Measurements from ENCODE around the gene C2CD3. TPM values are rescaled to one million over a fixed set of nuclear protein-coding genes. Genes with fewer than 3 reads are reported as not detected.
"Not testable (repeated sequence)": the region's sequence is repeated elsewhere in the genome, so short reads cannot be mapped to it uniquely, and the experiment has no call there.

Gene C2CD3
- total RNA-seq, 1 experiment from 2014 or later = 7.8 TPM

DNA sequence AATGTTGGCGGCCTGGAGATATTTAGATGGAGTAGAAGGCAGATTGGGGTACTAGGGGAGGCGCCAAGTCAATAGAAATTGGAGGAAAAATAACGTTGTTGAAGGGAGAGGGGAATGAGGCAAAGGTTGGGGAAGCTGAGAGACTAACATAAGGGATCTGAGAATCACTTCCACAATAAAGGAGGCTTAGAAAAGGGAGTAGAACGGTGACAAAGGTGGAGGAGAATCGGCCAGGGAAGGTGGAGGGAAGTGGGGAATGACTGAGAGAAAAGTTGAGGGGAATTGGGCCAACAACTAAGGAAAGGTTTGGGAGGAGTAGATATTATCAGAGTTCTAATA is 797 bp upstream of the C2CD3 start:
- Histone ChIP-seq H3K27me3 (no peaks in the 10 kb centered on the region), H3K4me3 (peak overlapping the region; percentile 76), H3K36me3 (peaks cover 27% of the 10 kb centered on the region), H3K9me3 (no peaks in the 10 kb centered on the region)
- DNase-seq = no peak

DNA sequence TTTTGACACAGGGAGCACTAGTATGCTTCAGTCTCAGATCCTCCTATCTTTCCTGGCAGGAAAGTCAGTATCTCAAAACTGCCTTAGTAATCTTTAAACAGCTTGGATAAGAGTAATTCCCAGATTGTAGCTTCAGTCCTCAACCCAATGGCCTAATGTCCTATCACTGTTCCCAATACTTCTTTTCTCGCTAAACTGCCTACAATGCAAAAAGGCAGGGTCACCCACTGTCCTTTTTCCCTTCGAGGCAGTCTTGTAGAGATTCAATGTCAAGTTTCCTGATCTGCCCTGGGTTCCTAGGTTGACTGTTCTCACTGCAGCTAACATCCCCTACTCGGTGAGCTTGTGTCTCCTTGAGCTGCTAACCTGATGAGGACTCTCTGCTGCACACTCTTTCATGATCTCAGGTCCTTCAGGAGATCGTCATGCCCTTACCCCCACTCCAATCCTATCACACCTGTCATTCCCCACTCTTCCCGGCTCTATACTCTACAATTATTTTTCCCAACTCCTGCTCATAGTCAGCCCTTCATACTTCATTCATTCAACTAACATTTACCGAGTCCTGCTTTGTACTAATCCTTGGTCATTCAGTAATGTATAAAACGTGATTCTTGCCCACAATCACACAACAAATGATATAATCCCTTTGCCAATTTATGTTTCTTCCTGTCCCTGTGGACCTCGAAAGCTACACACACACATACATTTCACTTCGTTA is 904 bp downstream of the C2CD3 start:
- no peaks in the 10 kb centered on the region for H3K27me3 ChIP-seq
- H3K36me3 ChIP-seq = peaks cover 37% of the 10 kb centered on the region
- H3K4me3 ChIP-seq = peak overlapping the region; percentile 76
- no peak for DNase-seq
- H3K9me3 ChIP-seq = no peaks in the 10 kb centered on the region

DNA sequence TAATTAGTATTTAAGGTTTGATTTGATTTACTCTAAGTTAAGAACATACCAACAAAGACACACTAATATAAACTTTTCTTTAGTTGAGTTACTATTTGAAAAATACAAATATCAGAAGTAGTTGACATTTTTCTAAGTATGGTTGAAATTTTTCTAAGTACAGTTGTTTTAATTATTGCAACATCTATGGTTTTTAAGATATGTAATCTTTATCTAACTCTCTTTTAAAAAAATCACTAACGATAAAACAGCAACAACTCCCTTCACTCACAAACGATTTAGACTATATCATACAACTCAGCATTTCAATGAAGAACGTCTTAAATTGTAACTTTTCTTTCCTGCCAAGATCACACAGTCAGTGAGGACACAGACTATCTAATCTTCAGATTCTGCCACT is 2.0 kb downstream of the C2CD3 start:
- Histone ChIP-seq H3K36me3 (peaks cover 43% of the 10 kb centered on the region), H3K27me3 (no peaks in the 10 kb centered on the region), H3K9me3 (no peaks in the 10 kb centered on the region), H3K4me3 (no peak overlapping the region)
- no peak for DNase-seq

DNA sequence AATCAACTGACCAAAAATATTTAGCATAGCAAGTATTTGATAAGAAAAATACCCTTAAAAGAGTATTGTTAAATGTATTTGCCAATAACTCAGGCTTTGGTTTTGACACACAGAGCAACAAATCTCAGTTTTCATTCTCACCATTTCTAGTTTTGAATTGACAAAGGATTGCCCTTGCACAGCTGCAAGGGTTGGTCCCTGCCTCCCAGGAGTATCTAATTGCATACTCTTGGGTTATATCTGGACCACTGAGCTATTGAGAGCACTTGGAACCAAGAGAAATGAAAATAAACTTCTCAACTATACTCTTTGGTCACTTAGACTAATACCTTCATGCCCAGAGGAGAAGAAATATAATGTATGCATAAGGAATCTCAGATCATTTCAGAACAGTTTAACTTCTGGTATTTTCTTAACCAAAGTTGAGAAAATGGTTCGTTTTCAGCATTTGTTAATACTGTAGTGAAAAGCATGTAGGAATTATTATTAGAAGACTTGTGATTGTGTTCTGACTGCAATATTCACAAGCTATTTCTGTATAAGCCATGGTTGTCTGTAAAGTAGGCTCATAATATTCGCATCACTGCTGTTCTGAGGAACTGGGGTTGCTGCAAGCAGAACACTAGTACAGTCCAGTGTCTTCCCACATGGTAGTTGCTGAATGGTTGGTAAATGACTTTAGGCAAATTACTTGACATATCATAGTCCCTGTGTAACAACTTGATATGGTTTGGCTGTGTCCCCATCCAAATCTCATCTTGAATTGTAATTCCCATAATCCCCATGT is 7.9 kb downstream of the C2CD3 start:
- H3K36me3 ChIP-seq = peaks cover 39% of the 10 kb centered on the region
- no peak for DNase-seq
- H3K9me3 ChIP-seq = no peaks in the 10 kb centered on the region
- no peaks in the 10 kb centered on the region for H3K27me3 ChIP-seq
- H3K4me3 ChIP-seq = no peak overlapping the region

DNA sequence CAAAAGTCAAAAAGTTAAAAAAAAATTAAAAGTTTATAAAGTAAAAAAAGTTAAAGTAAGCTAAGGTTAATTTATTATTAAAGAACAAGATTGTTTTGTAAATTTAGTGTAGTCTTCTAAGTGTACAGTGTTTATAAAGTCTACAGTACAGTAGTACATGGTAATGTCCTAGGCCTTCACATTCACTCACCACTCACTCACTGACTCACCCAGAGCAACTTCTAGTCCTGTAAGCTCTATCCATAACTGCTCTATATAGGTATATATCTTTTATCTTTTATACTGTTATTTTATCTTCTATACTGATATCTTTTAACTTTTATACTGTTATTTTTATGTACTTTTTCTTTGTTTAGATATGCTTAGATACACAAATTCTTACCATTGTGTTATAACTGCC is 11.2 kb downstream of the C2CD3 start:
- Histone ChIP-seq H3K4me3 (no peak overlapping the region), H3K36me3 (peaks cover 16% of the 10 kb centered on the region), H3K27me3 (no peaks in the 10 kb centered on the region), H3K9me3 (no peaks in the 10 kb centered on the region)
- DNase-seq = no peak

DNA sequence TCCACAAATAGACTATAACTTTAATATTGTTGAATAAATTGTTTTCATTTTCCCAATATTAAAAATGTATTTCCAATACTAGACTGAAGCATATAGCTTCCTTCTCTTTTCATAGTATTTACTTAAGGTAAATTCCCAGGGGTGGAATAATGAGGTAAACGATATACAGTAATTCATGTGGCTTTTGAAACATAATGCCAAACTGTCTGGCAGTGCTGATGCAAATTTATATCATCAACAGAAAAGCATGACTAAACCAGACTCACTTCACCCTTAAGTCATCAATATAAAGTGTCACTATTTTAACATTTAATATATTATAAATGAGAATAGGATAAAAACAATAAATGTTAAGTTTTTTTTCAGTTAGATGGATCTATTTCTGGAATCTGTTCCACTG is 13.6 kb downstream of the C2CD3 start:
- Histone ChIP-seq H3K27me3 (no peaks in the 10 kb centered on the region), H3K36me3 (peaks cover 8% of the 10 kb centered on the region), H3K9me3 (no peaks in the 10 kb centered on the region), H3K4me3 (no peak overlapping the region)
- no peak for DNase-seq

DNA sequence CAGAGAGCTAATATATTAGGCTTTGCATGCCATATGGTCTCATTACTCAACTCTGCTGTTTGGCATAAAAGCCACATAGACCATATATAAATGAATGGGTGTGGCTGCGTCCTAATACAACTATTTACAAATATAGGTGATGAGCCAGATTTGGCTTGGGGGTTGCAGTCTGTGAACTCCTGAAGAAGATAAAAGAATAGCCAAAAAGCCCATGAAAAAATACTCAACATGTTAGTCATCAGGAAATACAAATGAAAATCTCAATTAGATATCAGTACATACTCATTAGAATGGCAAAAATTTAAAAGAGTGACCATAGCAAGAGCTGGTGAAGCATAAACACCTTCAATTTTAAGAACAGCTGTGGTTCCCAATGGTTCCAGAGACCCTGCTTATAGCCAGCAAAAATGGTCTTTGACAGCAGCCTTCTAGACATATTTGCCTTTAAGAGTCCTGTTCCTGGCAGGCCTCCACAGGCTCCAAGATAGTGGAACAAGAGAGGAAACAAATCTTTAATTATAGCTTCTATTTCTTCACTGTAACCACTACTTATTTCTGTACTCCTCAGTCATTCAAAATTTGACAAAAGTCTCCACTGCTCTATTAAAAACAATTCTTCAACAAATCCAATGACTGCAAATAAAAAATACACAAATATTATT is 16.1 kb downstream of the C2CD3 start:
- no peak overlapping the region for H3K4me3 ChIP-seq
- H3K36me3 ChIP-seq = peaks cover 6% of the 10 kb centered on the region
- H3K27me3 ChIP-seq = no peaks in the 10 kb centered on the region
- H3K9me3 ChIP-seq = no peaks in the 10 kb centered on the region
- peak; percentile 12 for DNase-seq

DNA sequence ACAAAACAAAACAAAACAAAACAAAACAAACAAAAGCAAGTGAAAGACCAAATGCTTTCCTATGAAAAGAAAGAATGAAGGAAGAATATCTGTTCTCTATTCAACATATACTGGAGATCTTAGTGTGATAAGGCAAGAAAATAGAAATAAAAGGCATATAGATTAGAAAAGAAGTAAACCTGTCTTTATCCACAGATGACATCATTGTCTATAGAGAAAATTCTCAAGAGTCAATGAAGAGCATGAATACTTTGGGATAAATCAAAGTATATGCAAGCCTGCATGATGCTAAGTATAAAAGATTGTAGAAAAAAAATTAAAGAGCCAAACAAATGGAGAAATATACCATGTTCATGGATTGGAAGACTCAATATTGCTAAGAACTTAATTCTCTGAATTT is 17.6 kb downstream of the C2CD3 start:
- DNase-seq = no peak
- Histone ChIP-seq H3K4me3 (no peak overlapping the region), H3K36me3 (peaks cover 3% of the 10 kb centered on the region; the same call in 1 of the 2 replicates), H3K27me3 (no peaks in the 10 kb centered on the region), H3K9me3 (no peaks in the 10 kb centered on the region)

DNA sequence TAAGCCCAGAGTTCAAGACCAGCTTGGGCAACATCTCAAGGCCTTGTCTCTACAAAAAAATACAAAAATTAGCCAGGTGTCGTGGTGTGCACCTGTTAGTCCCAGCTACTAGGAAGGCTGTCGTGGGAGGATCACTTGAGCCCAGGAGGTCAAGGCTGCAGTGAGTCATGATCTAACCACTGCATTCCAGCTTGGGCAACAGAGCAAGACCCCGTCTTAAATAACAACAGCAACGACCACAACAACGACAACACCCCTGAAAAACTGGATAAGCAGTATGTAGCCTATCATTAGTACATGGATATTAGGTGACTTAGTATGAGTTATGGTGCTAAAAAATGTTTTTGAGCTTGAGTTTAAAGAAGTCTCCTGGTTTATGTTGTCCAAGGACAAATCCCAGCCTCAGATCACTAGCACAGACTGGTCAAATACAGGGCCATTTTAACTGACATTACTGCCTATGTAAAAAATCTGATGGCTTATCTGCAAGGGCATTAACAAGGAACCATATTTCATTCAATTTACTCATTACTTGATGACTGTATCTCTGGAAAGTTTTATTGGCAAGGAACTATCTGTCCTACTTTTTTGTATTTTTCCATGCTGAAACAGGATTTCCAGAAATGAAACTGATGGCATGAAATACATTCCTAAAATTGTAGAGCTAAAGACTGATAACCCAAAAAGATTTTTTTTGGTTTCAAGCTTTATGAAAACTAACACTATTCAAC is 23.4 kb downstream of the C2CD3 start:
- Histone ChIP-seq H3K9me3 (no peaks in the 10 kb centered on the region), H3K36me3 (no peaks in the 10 kb centered on the region; the same call in none of the 2 replicates), H3K27me3 (no peaks in the 10 kb centered on the region), H3K4me3 (no peak overlapping the region)
- no peak for DNase-seq

DNA sequence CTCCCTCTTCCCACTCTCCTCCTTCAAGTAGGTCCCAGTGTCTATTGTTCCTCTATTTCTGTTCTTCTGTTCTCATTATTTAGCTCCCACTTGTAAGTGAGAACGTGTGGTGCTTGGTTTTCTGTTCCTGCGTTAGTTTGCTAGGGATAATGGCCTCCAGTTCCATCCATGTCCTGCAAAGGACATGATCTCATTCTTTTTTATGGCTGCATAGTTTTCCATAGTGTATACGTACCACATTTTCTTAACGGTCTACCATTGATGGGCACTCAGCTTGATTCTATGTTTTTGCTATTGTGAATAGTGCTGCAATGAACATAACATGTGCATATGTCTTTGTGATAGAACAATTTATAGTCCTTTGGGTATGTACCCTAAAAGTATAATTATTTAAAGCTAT is 26.2 kb downstream of the C2CD3 start:
- H3K36me3 ChIP-seq = peaks cover 7% of the 10 kb centered on the region
- no peak overlapping the region for H3K4me3 ChIP-seq
- H3K9me3 ChIP-seq = peaks cover 3% of the 10 kb centered on the region
- DNase-seq = no peak
- no peaks in the 10 kb centered on the region for H3K27me3 ChIP-seq

DNA sequence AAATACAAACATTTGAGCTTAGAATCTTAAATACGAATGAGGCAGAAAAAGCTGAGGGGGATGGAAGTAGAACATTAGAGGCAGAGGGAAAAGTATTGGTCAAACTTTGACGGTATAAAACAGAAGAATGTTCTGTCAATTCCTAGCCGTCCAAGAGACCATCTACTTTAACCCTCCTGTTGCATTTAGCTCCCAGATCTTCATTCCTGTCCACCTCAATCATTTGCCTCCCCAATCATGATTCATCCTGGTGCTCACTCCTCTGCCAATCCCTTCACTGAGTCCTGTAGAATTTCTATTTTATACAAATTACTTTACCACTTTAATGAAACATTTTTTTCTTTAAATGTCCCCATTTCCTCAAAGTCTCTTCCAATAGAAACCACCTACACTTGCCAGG is 28.2 kb downstream of the C2CD3 start:
- Histone ChIP-seq H3K4me3 (no peak overlapping the region), H3K27me3 (no peaks in the 10 kb centered on the region), H3K36me3 (peaks cover 13% of the 10 kb centered on the region), H3K9me3 (peaks cover 3% of the 10 kb centered on the region)
- peak; percentile 34 for DNase-seq

DNA sequence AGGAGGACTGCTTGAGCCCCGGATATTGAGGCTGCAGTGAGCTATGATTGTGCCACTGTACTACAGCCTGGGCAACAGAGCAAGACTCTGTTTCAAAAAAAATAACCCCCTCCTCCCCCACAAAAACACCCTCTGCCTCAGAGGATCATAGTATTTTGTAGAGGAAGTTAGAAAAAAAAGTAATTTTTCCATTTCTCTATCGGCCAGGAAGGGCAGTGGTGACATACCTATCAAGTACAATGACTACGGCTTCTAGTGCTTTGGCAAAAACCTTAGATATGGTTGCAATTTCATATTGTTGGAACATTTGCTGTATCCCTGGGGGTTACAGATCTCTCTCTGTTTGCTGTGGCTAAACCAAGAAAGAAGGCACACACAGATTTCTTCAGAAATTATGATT is 28.9 kb downstream of the C2CD3 start:
- no peak for DNase-seq
- peaks cover 14% of the 10 kb centered on the region for H3K36me3 ChIP-seq
- H3K9me3 ChIP-seq = peaks cover 3% of the 10 kb centered on the region
- H3K4me3 ChIP-seq = no peak overlapping the region
- H3K27me3 ChIP-seq = no peaks in the 10 kb centered on the region

DNA sequence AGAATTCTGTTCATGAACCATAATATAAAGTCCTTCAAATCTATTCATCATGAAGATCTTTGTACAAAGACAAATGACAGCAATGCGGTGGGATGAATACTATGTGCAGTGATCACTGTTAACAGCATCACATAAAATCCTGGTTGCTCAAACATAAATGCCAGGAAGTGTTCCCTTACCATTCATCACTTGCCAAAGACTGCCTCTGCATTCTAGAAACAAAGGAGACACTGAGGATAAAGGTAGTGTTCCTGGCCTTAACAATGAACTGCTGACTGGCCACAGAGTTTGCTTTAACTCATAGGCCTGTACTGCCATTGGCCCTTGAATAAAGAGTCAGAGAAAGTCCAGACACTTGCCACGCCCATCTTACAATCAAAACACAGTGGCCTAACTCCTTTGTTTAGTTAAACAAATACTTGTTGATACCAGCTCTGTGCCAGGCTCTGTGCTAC is 29.5 kb downstream of the C2CD3 start:
- Histone ChIP-seq H3K36me3 (peaks cover 16% of the 10 kb centered on the region), H3K9me3 (peaks cover 3% of the 10 kb centered on the region), H3K27me3 (no peaks in the 10 kb centered on the region), H3K4me3 (no peak overlapping the region)
- DNase-seq = no peak

DNA sequence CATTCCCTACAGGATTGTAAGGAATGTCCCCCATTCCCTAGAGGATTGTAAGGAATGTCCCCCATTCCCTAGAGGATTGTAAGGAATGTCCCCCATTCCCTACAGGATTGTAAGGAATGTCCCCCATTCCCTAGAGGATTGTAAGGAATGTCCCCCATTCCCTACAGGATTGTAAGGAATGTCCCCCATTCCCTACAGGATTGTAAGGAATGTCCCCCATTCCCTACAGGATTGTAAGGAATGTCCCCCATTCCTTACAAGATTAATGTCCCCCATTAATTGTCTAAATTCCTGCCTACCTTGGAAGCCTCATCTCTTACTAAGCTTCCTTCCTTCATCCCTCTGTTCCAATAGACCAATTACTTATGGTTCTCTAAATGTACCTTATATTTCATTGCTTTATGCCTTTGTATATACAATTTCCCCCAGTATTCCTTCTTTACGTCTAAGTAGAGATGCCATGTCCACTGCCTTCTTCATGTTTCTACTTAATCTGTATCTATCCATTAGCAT is 30.8 kb downstream of the C2CD3 start:
- H3K4me3 ChIP-seq, DNase-seq, H3K9me3 ChIP-seq, H3K27me3 ChIP-seq: not testable (repeated sequence)
- peaks cover 21% of the 10 kb centered on the region for H3K36me3 ChIP-seq

DNA sequence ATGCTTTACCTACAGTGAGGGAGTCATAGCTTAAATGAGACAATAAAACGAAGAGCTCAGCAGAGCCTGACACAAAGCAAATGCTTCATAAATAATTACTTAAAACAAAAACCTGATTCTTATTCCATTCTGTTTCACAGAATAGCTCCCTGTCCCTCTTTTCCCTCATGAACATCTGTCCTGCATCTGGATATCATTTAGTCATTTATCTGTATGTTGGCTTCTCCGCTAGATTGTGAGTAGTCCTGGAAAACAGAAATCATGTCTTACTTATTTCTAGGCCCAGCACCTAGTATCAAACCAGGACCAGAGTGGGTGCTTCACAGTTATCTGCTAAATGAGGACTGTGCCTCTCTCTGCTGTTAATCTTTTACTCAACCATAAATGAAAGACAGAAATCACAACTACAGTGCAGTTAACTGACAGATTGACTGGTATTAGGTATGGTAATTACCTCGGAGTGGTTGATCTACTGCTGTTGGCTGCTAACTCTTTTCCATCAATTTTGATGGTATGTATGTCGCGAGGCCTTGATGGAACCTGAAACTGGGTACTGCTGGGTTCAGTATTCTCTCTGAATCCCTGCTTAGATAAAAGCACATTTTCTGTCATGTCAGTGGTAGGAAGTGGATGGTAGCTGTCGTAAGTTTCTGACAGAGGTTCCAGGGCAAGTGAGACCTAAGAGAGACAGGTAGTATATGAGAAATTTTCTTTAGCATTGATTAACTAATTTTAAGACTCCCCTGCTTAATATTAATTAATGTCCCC is 31.5 kb downstream of the C2CD3 start:
- no peak overlapping the region for H3K4me3 ChIP-seq
- H3K36me3 ChIP-seq = peaks cover 21% of the 10 kb centered on the region
- peaks cover 3% of the 10 kb centered on the region for H3K9me3 ChIP-seq
- H3K27me3 ChIP-seq = no peaks in the 10 kb centered on the region
- DNase-seq = no peak

DNA sequence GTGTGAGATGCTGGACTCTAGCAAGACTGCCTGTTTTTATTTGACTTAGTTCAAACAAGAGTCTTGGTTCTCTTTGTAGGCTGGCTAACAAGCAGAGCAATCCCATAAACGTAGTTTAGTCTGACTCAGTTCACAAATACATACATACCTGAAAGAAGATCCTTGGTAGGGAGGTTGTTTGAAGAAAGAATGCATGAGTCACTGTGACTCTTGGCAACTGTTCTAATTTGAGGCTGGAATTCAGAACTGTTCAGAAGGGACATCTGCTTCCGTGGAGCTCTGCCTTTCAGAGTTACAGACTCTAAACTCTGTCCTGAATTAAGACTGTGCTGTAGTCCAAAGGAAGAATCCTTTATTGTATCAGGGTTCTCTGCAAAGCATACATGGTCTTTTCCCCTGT is 32.2 kb downstream of the C2CD3 start:
- Histone ChIP-seq H3K36me3 (peaks cover 21% of the 10 kb centered on the region), H3K27me3 (no peaks in the 10 kb centered on the region), H3K4me3 (no peak overlapping the region), H3K9me3 (peaks cover 3% of the 10 kb centered on the region)
- DNase-seq = peak; percentile 43

Measured in MG63 (cell line).